Skin of body (tissue), 2 donors: ENCODE measurements around the gene LCE4A. TPM values are rescaled to one million over a fixed set of nuclear protein-coding genes. Genes with fewer than 3 reads are reported as not detected.
"Not testable (repeated sequence)": the region's sequence is repeated elsewhere in the genome, so short reads cannot be mapped to it uniquely, and the experiment has no call there.

Experiments
- DNase-seq: peaks from one replicate; lab custom pipeline; 2025; lab: John Stamatoyannopoulos, UW
- total RNA-seq: library from RNA; depleted of rRNA; stranded (reverse); fragments of >200 nt; gene quantifications from one replicate; pipeline ENCODE4 v1.2.3, GENCODE V29; 2014

The LCE4A gene
- total RNA-seq = not detected

GRCh38 chr1:152707860-152708259, at the start of gene LCE4A:
Gene LCE4A (plus strand): TSS chr1:152708160. CDS start chr1:152709076, 916 bp downstream.
- no peak for DNase-seq

GRCh38 chr1:152658649-152659048, 49.3 kb upstream of the LCE4A start:
- DNase-seq = no peak

GRCh38 chr1:152663098-152663497, 44.9 kb upstream of the LCE4A start, which contains the start of gene LCE2D:
Gene LCE2D (plus strand): TSS chr1:152663380. CDS start chr1:152664106, 726 bp downstream.
- DNase-seq = no peak

- DNase-seq = not testable (repeated sequence)
Observed at GRCh38 chr1:152666171-152666570, 41.8 kb upstream of the LCE4A start.

- no peak for DNase-seq
Observed at GRCh38 chr1:152667648-152668047, 40.3 kb upstream of the LCE4A start.

GRCh38 chr1:152673016-152673415, 34.9 kb upstream of the LCE4A start:
- DNase-seq = no peak

GRCh38 chr1:152674983-152675382, 33.0 kb upstream of the LCE4A start, which contains the start of gene LCE2C:
Gene LCE2C (plus strand): TSS chr1:152675279. CDS start chr1:152676016, 737 bp downstream.
- DNase-seq = not testable (repeated sequence)

GRCh38 chr1:152679459-152679858, 28.5 kb upstream of the LCE4A start:
- no peak for DNase-seq

GRCh38 chr1:152681616-152682015, 26.3 kb upstream of the LCE4A start:
- DNase-seq = no peak

- DNase-seq = no peak
Observed at GRCh38 chr1:152683846-152684245, 24.1 kb upstream of the LCE4A start.

- DNase-seq = not testable (repeated sequence)
Observed at GRCh38 chr1:152685823-152686222, 22.1 kb upstream of the LCE4A start, which contains the start of gene LCE2B. Gene LCE2B (plus strand): TSS chr1:152686123. CDS start chr1:152686844, 721 bp downstream.

GRCh38 chr1:152697701-152698600, 10.0 kb upstream of the LCE4A start, which contains the start of gene LCE2A:
Gene LCE2A (plus strand): TSS chr1:152698345. CDS start chr1:152698902, 557 bp downstream.
- no peak for DNase-seq

GRCh38 chr1:152699746-152700145, 8.2 kb upstream of the LCE4A start:
- no peak for DNase-seq

- no peak for DNase-seq
Observed at GRCh38 chr1:152718238-152718637, 10.3 kb downstream of the LCE4A start.

GRCh38 chr1:152725261-152725660, 17.3 kb downstream of the LCE4A start:
- DNase-seq = no peak

GRCh38 chr1:152728986-152729385, 21.0 kb downstream of the LCE4A start:
- no peak for DNase-seq

GRCh38 chr1:152735648-152736047, 27.7 kb downstream of the LCE4A start:
- DNase-seq = no peak

GRCh38 chr1:152737997-152738396, 30.0 kb downstream of the LCE4A start:
- DNase-seq = no peak

- no peak for DNase-seq
Observed at GRCh38 chr1:152739841-152740240, 31.9 kb downstream of the LCE4A start.

GRCh38 chr1:152741656-152742055, 33.7 kb downstream of the LCE4A start:
- no peak for DNase-seq

- no peak for DNase-seq
Observed at GRCh38 chr1:152743371-152744145, 35.6 kb downstream of the LCE4A start.

- DNase-seq = no peak
Observed at GRCh38 chr1:152745289-152745704, 37.3 kb downstream of the LCE4A start.
